WI38 (cell line): ENCODE results near the gene USP31.
A peak's percentile ranks its signal among the peaks of the same experiment; 100 is the strongest.

Experiments
- H3K4me3 ChIP-seq: 2 replicates; pipeline ENCODE4 v1.5.1; 2011; ENCODE audit warnings: low read depth, mild to moderate bottlenecking, control low read depth, low read length
- CTCF ChIP-seq: IDR thresholded peaks from 2 replicates; pipeline ENCODE4 v1.5.1; 2012; ENCODE audit warnings: low read depth, mild to moderate bottlenecking, control low read depth, low read length

USP31 gene

GRCh38 chr16:23068079-23068736 lies 81.0 kb downstream of the USP31 start:
- no peak overlapping the region for H3K4me3 ChIP-seq
- TF ChIP-seq CTCF = no peak

GRCh38 chr16:23066676-23067075 lies 82.6 kb downstream of the USP31 start:
- TF ChIP-seq CTCF = no peak
- no peak overlapping the region for H3K4me3 ChIP-seq

- no peak overlapping the region for H3K4me3 ChIP-seq
- TF ChIP-seq CTCF = no peak
Observed at GRCh38 chr16:23064639-23065038, 84.6 kb downstream of the USP31 start.

- no peak for TF ChIP-seq CTCF
Observed at GRCh38 chr16:23062524-23062923, 86.7 kb downstream of the USP31 start.

GRCh38 chr16:23061669-23062068 lies 87.6 kb downstream of the USP31 start:
- H3K4me3 ChIP-seq = no peak overlapping the region
- TF ChIP-seq CTCF = no peak

More at GRCh38 chr16:23062524-23062923, 86.7 kb downstream of the USP31 start:
- H3K4me3 ChIP-seq = no peak overlapping the region

GRCh38 chr16:23060458-23061320 lies 88.6 kb downstream of the USP31 start:
- no peak overlapping the region for H3K4me3 ChIP-seq
- peak; percentile 81 for TF ChIP-seq CTCF

- TF ChIP-seq CTCF = no peak
- no peak overlapping the region for H3K4me3 ChIP-seq
Observed at GRCh38 chr16:23059433-23059832, 89.8 kb downstream of the USP31 start.
